GM12878 (cell line): ENCODE measurements around the gene PRTFDC1. TPM values are rescaled to one million over a fixed set of nuclear protein-coding genes. Genes with fewer than 3 reads are reported as not detected.

ENCODE experiments used
- ATAC-seq: fragments of 200-7000 bp; cut with Tn5 transposase; 3 replicates; pipeline ENCODE4 v1.9.1; 2020; ENCODE audit warnings: mild to moderate bottlenecking, moderate library complexity
- BruUV-seq: library from RNA; stranded (reverse); fragments of 400-500 nt; replicated peaks from 2 replicates; lab custom pipeline; 2021; lab: Mats Ljungman, UMichigan
- CTCF ChIA-PET: fragments of 300-600 bp; sonication (Branson Sonifier 250); formaldehyde crosslinking; extraction: SDS; loops from one replicate; lab custom pipeline; 2021; ENCODE audit warnings: inconsistent platforms; lab: Yijun Ruan, JAX
- POLR2A ChIA-PET: fragments of 350-600 bp; formaldehyde crosslinking; extraction: SDS; loops from one replicate; lab custom pipeline; 2021; ENCODE audit warnings: inconsistent platforms; lab: Charles Lee
- RAD21 ChIA-PET: fragments of 300-600 bp; sonication (Branson Sonifier 250); formaldehyde crosslinking; loops from one replicate; lab custom pipeline; 2023; ENCODE audit warnings: antibody characterized with exemption; ENCODE audit not compliant: unreplicated experiment; lab: Charles Lee
- SMC1A ChIA-PET: fragments of 300-600 bp; sonication (Branson Sonifier 250); formaldehyde crosslinking; loops from one replicate; lab custom pipeline; 2023; ENCODE audit not compliant: unreplicated experiment, uncharacterized antibody; lab: Charles Lee
- DNase-seq: peaks from one replicate; pipeline ENCODE4 v3.0.0-alpha.2; 2011; ENCODE audit warnings: low read depth, low spot score
- FAIRE-seq: peaks from 3 replicates; lab custom pipeline; 2011; peaks lifted over from hg19 to GRCh38; lab: Jason Lieb, UNC
- H2AFZ ChIP-seq: 2 replicates; pipeline ENCODE4 v1.6.0; 2011; ENCODE audit warnings: low read depth, low read length, control low read depth; ENCODE audit not compliant: control insufficient read depth
- H3K27ac ChIP-seq: 2 replicates; pipeline ENCODE4 v1.5.1; 2011; ENCODE audit warnings: control low read depth; ENCODE audit not compliant: control insufficient read depth, insufficient read depth
- H3K27me3 ChIP-seq, 2 experiments: replicated peaks in 1 of 2; 2 replicates each; pipeline versions ENCODE4 v1.6.0 to v1.6.1; 2011; ENCODE audit warnings: low read length in 1 of 2; ENCODE audit not compliant: control insufficient read depth in 2 of 2, insufficient read depth in 2 of 2
- H3K36me3 ChIP-seq, 2 experiments: 2 replicates each; pipeline ENCODE4 v1.5.1; 2011; ENCODE audit warnings: low read length in 1 of 2; ENCODE audit not compliant: control insufficient read depth in 2 of 2, insufficient read depth in 2 of 2
- H3K4me1 ChIP-seq: 2 replicates; pipeline ENCODE4 v1.6.1; 2011; ENCODE audit warnings: mild to moderate bottlenecking, low read length, moderate library complexity, mixed read lengths; ENCODE audit not compliant: control insufficient read depth, insufficient read depth
- H3K4me2 ChIP-seq: 2 replicates; pipeline ENCODE4 v1.6.0; 2011; ENCODE audit warnings: control low read depth; ENCODE audit not compliant: control insufficient read depth, insufficient read depth
- H3K4me3 ChIP-seq: fragments of 200-600 bp; sonication (generic); 2 replicates; pipeline ENCODE4 v1.5.1; 2016
- H3K79me2 ChIP-seq: 2 replicates; pipeline ENCODE4 v1.6.0; 2011; ENCODE audit warnings: low read length; ENCODE audit not compliant: control insufficient read depth, insufficient read depth
- H3K9ac ChIP-seq: 2 replicates; pipeline ENCODE4 v1.8.0; 2011; ENCODE audit warnings: low read length, control low read depth, mixed read lengths; ENCODE audit not compliant: control insufficient read depth, insufficient read depth
- H3K9me3 ChIP-seq: replicated peaks from 3 replicates; pipeline ENCODE4 v1.5.1; 2011; ENCODE audit warnings: mild to moderate bottlenecking, low read length; ENCODE audit not compliant: control insufficient read depth, insufficient read depth
- H4K20me1 ChIP-seq: 2 replicates; pipeline ENCODE4 v1.6.0; 2011; ENCODE audit not compliant: control insufficient read depth, insufficient read depth
- E2F8 ChIP-seq: fragments of 450-650 bp; IDR thresholded peaks from 2 replicates; pipeline ENCODE4 v1.6.1; 2018; ENCODE audit warnings: mild to moderate bottlenecking, low read depth, moderate library complexity; ENCODE audit not compliant: partially characterized antibody
- ETV6 ChIP-seq, 2 experiments: fragments of 450-650 bp in 1 of 2; IDR thresholded peaks in 1 of 2; conservative IDR thresholded peaks in 1 of 2; 2 replicates each; pipeline ENCODE4 v1.6.1; 2014; ENCODE audit warnings: antibody characterized with exemption in 1 of 2, borderline replicate concordance in 1 of 2, low read depth in 1 of 2, mild to moderate bottlenecking in 1 of 2, moderate library complexity in 1 of 2
- KAT2A ChIP-seq: conservative IDR thresholded peaks from 2 replicates; pipeline ENCODE4 v1.6.1; 2011; ENCODE audit warnings: low read depth, low read length; ENCODE audit not compliant: control insufficient read depth
- MYC ChIP-seq: IDR thresholded peaks from 2 replicates; pipeline ENCODE4 v1.6.1; 2011; ENCODE audit warnings: mild to moderate bottlenecking, low read length, moderate library complexity, inconsistent platforms; ENCODE audit not compliant: insufficient read depth, insufficient replicate concordance, insufficient read length, severe bottlenecking
- WGBS: methylation state at CpG from one replicate; pipeline ENCODE4 v1.1.6; 2016; ENCODE audit warnings: low lambda C conversion rate; ENCODE audit not compliant: insufficient replicate concordance, insufficient coverage; ENCODE audit errors: missing lambda C conversion rate; 5-methylcytosine and 5-hydroxymethylcytosine counted together
- in situ Hi-C: fragments of 300-500 bp; cut with MboI; formaldehyde crosslinking; loops from 9 replicates; pipeline ENCODE4 v1.14.3; 2018; ENCODE audit warnings: mixed read lengths
- intact Hi-C: fragments of 100-400 bp; cut with micrococcal nuclease; formaldehyde crosslinking; loops from one replicate; pipeline ENCODE4 v1.14.2; 2022; ENCODE audit not compliant: unreplicated experiment
- polyA plus RNA-seq, 11 experiments: library from polyadenylated mRNA; depleted of rRNA in 4 of 11; unstranded in 6 of 11; stranded (reverse) in 5 of 11; fragments of >200 nt; fragmentation: Nextera tagmentation in 4 of 11; fragmentation: Illumina TruSeq in 1 of 11; extraction: Ambion mirVana in 4 of 11; extraction: Trizol in 1 of 11; gene quantifications; 1 replicate in 1 of 11; 2 replicates in 10 of 11; pipeline versions ENCODE4 v1.2.1 to v1.2.3, GENCODE V29; 2011 to 2016; ENCODE audit warnings: inconsistent platforms in 2 of 11, missing spikeins in 2 of 11, low read depth in 1 of 11
- total RNA-seq, 4 experiments: library from RNA; depleted of rRNA in 3 of 4; stranded (reverse); fragments of >200 nt in 3 of 4; fragmentation: Illumina TruSeq in 1 of 4; extraction: Trizol in 1 of 4; gene quantifications; 2 replicates each; pipeline versions ENCODE4 v1.2.1 to v1.2.3, GENCODE V29; 2013 to 2021

The PRTFDC1 gene
- total and polyA plus RNA-seq, 10 of the 15 experiments (the other 5 are each of a cell fraction or from before 2014, with no cell fraction given): 5.5 to 17.3 (median 11.3) TPM

DNA sequence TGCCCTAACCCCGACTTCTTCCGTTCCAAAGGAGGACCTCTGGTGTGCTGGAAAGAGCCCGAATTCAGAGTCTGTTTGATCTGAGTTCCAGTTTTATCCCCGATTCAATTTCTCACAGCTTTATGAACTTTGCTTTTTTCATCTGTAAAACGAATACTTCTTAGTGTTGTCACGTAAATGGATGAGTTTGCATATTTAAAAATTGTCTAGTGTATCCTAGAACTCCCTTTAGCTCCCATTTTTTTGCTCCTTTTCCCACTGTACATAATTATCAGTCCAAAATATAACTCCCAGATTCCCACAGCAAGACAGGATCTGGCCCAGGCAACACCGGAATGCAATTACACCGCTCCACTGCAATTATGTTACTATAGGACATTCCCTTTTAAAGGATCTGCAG is 148.0 kb downstream of the PRTFDC1 start (continued):
- no peak for TF ChIP-seq E2F8
- TF ChIP-seq, all 136 proteins: peak for 0

GRCh38 chr10:24802378-24802777 is 150.0 kb downstream of the PRTFDC1 start:
- intact Hi-C loops: no loop called here
- POLR2A ChIA-PET: interaction anchor here (0.7 kb wide), 2 partner anchors 75 to 1346 kb away, joined by 3 to 5 read pairs; no protein-coding TSS in a partner anchor
- Histone ChIP-seq H3K4me2 (no peak overlapping the region), H2AFZ (no peak overlapping the region), H3K27me3 (no peaks in the 10 kb centered on the region), H3K4me1 (no peaks in the 10 kb centered on the region), H3K9ac (no peak overlapping the region), H4K20me1 (no peaks in the 10 kb centered on the region), H3K36me3 (no peaks in the 10 kb centered on the region), H3K27ac (no peak overlapping the region), H3K4me3 (no peak overlapping the region), H3K79me2 (no peaks in the 10 kb centered on the region), H3K9me3 (no peaks in the 10 kb centered on the region; the same call in 2 of the 3 replicates)
- CTCF ChIA-PET: interaction anchor here (1.1 kb wide), 1 partner anchor 14 kb away, joined by 4 read pairs; no protein-coding TSS in a partner anchor
- BruUV-seq: no TSS peak
- ATAC-seq (no peak), FAIRE-seq (peak; percentile 7), DNase-seq (no peak)
- in situ Hi-C loops: no loop called here
- SMC1A ChIA-PET: no interaction called here
- WGBS: 13% methylated on average over 2 of the region's 2 CpGs
- TF ChIP-seq ETV6 (conservative IDR thresholded peaks at IDR 0.05 in 1 of 2, IDR thresholded peaks at IDR 0.05 in 1 of 2; ENCODE audit: borderline replicate concordance in 1 of 2, low read depth in 1 of 2) (no peak), KAT2A (no peak), MYC (no peak)
- RAD21 ChIA-PET: no interaction called here
